ENCODE measurements around the gene PPARA. TPM values are rescaled to one million over a fixed set of nuclear protein-coding genes. Genes with fewer than 3 reads are reported as not detected.

The PPARA gene
- polyA plus RNA-seq, 1 donor from 2014 or later = 0.43 TPM

DNA sequence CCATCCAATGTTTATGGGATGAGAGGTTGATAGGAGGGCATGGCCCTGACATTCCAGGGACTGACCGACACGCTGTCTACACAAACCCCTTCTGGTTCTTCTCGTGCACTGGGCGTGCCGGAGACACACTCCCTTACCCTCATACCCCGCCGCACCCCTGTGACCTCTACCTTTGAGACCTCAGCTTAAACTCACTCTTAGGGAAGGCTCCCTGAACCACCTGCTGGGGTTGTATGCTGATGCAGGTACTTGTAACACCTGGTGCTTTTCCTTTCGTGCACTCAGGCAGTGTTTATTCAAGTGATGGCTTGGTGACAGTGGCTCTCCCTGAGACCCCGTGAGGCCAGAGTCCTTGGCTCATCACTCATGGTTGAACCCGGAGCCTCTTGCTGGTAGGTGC, 12.0 kb downstream of the PPARA start:
- TF ChIP-seq EP300 (conservative IDR thresholded peaks at IDR 0.05; ENCODE audit: poor library complexity, severe bottlenecking) (no peak), MXI1 (conservative IDR thresholded peaks at IDR 0.05; ENCODE audit: poor library complexity, severe bottlenecking) (no peak), EZH2 (IDR thresholded peaks at IDR 0.05; ENCODE audit: borderline replicate concordance, insufficient read depth, low read length, poor library complexity, severe bottlenecking) (no peak), POLR2AphosphoS5 (IDR thresholded peaks at IDR 0.05) (no peak), RAD21 (conservative IDR thresholded peaks at IDR 0.05) (no peak)
- TF ChIP-seq, protein P1, sequence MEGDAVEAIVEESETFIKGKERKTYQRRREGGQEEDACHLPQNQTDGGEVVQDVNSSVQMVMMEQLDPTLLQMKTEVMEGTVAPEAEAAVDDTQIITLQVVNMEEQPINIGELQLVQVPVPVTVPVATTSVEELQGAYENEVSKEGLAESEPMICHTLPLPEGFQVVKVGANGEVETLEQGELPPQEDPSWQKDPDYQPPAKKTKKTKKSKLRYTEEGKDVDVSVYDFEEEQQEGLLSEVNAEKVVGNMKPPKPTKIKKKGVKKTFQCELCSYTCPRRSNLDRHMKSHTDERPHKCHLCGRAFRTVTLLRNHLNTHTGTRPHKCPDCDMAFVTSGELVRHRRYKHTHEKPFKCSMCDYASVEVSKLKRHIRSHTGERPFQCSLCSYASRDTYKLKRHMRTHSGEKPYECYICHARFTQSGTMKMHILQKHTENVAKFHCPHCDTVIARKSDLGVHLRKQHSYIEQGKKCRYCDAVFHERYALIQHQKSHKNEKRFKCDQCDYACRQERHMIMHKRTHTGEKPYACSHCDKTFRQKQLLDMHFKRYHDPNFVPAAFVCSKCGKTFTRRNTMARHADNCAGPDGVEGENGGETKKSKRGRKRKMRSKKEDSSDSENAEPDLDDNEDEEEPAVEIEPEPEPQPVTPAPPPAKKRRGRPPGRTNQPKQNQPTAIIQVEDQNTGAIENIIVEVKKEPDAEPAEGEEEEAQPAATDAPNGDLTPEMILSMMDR (IDR thresholded peaks at IDR 0.05; ENCODE audit: poor library complexity, severe bottlenecking) = no peak
- TF ChIP-seq, protein P2, sequence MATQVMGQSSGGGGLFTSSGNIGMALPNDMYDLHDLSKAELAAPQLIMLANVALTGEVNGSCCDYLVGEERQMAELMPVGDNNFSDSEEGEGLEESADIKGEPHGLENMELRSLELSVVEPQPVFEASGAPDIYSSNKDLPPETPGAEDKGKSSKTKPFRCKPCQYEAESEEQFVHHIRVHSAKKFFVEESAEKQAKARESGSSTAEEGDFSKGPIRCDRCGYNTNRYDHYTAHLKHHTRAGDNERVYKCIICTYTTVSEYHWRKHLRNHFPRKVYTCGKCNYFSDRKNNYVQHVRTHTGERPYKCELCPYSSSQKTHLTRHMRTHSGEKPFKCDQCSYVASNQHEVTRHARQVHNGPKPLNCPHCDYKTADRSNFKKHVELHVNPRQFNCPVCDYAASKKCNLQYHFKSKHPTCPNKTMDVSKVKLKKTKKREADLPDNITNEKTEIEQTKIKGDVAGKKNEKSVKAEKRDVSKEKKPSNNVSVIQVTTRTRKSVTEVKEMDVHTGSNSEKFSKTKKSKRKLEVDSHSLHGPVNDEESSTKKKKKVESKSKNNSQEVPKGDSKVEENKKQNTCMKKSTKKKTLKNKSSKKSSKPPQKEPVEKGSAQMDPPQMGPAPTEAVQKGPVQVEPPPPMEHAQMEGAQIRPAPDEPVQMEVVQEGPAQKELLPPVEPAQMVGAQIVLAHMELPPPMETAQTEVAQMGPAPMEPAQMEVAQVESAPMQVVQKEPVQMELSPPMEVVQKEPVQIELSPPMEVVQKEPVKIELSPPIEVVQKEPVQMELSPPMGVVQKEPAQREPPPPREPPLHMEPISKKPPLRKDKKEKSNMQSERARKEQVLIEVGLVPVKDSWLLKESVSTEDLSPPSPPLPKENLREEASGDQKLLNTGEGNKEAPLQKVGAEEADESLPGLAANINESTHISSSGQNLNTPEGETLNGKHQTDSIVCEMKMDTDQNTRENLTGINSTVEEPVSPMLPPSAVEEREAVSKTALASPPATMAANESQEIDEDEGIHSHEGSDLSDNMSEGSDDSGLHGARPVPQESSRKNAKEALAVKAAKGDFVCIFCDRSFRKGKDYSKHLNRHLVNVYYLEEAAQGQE (IDR thresholded peaks at IDR 0.05; ENCODE audit: borderline replicate concordance) = no peak
- H3K4me2 ChIP-seq (ENCODE audit: low read length) = no peak overlapping the region
- H3K4me3 ChIP-seq (ENCODE audit: low read length) = no peak overlapping the region
- H3K27ac ChIP-seq (ENCODE audit: low read length) = no peak overlapping the region
- no peaks in the 10 kb centered on the region for H3K9me3 ChIP-seq (ENCODE audit: low read length)
- no peak overlapping the region for H3K9ac ChIP-seq (ENCODE audit: low read length)
- H4K20me1 ChIP-seq (ENCODE audit: insufficient read depth) = no peaks in the 10 kb centered on the region
- H3K9me2 ChIP-seq (ENCODE audit: insufficient read depth, low read length) = no peaks in the 10 kb centered on the region
- no peaks in the 10 kb centered on the region for H3F3A ChIP-seq (ENCODE audit: insufficient read depth, low read length, poor library complexity, severe bottlenecking)
- no peaks in the 10 kb centered on the region for H3K79me2 ChIP-seq (replicated peaks; ENCODE audit: insufficient read depth, low read length)
- no peak overlapping the region for H2AFZ ChIP-seq (ENCODE audit: low read depth, low read length)
- H3K36me3 ChIP-seq (ENCODE audit: insufficient read depth, low read length) = no peaks in the 10 kb centered on the region
- H3K27me3 ChIP-seq (ENCODE audit: insufficient read depth, low read depth, low read length) = no peaks in the 10 kb centered on the region

GRCh38 chr22:46162771-46163556, 12.6 kb downstream of the PPARA start:
- no peak overlapping the region for H3K27ac ChIP-seq (ENCODE audit: low read length)
- no peak for TF ChIP-seq SMC3 (conservative IDR thresholded peaks at IDR 0.05; ENCODE audit: poor library complexity)
- TF ChIP-seq, protein P2 (IDR thresholded peaks at IDR 0.05; ENCODE audit: borderline replicate concordance) = no peak
- no peak for TF ChIP-seq EP300 (conservative IDR thresholded peaks at IDR 0.05; ENCODE audit: poor library complexity, severe bottlenecking)
- no peak for TF ChIP-seq EZH2 (IDR thresholded peaks at IDR 0.05; ENCODE audit: borderline replicate concordance, insufficient read depth, low read length, poor library complexity, severe bottlenecking)
- no peak for TF ChIP-seq POLR2AphosphoS5 (IDR thresholded peaks at IDR 0.05)
- no peak for TF ChIP-seq RAD21 (conservative IDR thresholded peaks at IDR 0.05)
- TF ChIP-seq MXI1 (conservative IDR thresholded peaks at IDR 0.05; ENCODE audit: poor library complexity, severe bottlenecking) = no peak
- TF ChIP-seq, protein P1 (IDR thresholded peaks at IDR 0.05; ENCODE audit: poor library complexity, severe bottlenecking) = no peak
- no peak for TF ChIP-seq TAF1 (IDR thresholded peaks at IDR 0.05; ENCODE audit: low read depth)
- no peaks in the 10 kb centered on the region for H4K20me1 ChIP-seq (ENCODE audit: insufficient read depth)
- no peaks in the 10 kb centered on the region for H3K36me3 ChIP-seq (ENCODE audit: insufficient read depth, low read length)
- no peak overlapping the region for H2AFZ ChIP-seq (ENCODE audit: low read depth, low read length)
- no peaks in the 10 kb centered on the region for H3K27me3 ChIP-seq (ENCODE audit: insufficient read depth, low read depth, low read length)
- no peaks in the 10 kb centered on the region for H3K9me3 ChIP-seq (ENCODE audit: low read length)
- no peak overlapping the region for H3K4me3 ChIP-seq (ENCODE audit: low read length)
- H3K9ac ChIP-seq (ENCODE audit: low read length) = no peak overlapping the region
- no peak overlapping the region for H3K4me2 ChIP-seq (ENCODE audit: low read length)
- no peaks in the 10 kb centered on the region for H3K9me2 ChIP-seq (ENCODE audit: insufficient read depth, low read length)
- H3K79me2 ChIP-seq (replicated peaks; ENCODE audit: insufficient read depth, low read length) = no peaks in the 10 kb centered on the region
- no peaks in the 10 kb centered on the region for H3F3A ChIP-seq (ENCODE audit: insufficient read depth, low read length, poor library complexity, severe bottlenecking)
